Measurements from ENCODE around the gene ITGAD. TPM values are rescaled to one million over a fixed set of nuclear protein-coding genes. Genes with fewer than 3 reads are reported as not detected.

ITGAD gene
- total RNA-seq (2014; rRNA removed; shearing (Covaris generic)) = not detected in 2 replicates
- not detected in 2 replicates for polyA plus RNA-seq (2016; fragmentation: Nextera tagmentation; extraction: Ambion mirVana)
- long read RNA-seq = 0 reads

DNA sequence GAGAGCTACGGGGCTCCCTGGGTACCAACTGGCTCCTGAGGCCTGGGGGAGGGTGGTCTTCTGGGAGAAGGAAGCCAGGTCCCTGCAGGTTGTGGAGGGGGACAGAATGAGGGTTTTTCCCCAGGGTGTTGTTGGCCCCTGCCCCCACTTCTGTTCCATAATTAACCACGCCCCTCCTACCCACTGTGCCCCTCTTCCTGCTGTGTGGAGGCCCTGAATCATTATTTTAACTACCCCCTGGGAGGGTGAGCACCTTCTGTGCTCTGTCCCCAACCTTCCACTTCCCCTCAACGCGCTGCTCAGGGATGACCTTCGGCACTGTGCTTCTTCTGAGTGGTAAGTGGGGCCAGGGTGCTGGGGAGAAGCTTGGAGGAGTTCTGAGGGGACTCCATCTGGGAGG is at the start of gene ITGAD:
ITGAD (plus strand) TSS at position 280 of the 400 bp plus-strand sequence; CDS start at position 306, 26 bp downstream.
- TF ChIP-seq NANOG (IDR thresholded peaks at IDR 0.05; ENCODE audit: borderline replicate concordance) (no peak), EZH2phosphoT487 (IDR thresholded peaks at IDR 0.05; ENCODE audit: unreplicated experiment) (no peak), ZNF114 (CRISPR knock-in tag; IDR thresholded peaks at IDR 0.05) (no peak), POLR2AphosphoS5 (IDR thresholded peaks at IDR 0.05; ENCODE audit: low read depth) (no peak), ZNF331 (CRISPR knock-in tag; IDR thresholded peaks at IDR 0.05; ENCODE audit: low read depth) (no peak), STAT1 (IDR thresholded peaks at IDR 0.05; ENCODE audit: unreplicated experiment) (no peak), CREB1 (CRISPR knock-in tag; IDR thresholded peaks at IDR 0.05; ENCODE audit: low read depth) (no peak), CTCF (conservative IDR thresholded peaks at IDR 0.05; ENCODE audit: low read depth in 2 of 2) (no peak)
- no peaks in the 10 kb centered on the region for H3K36me3 Mint-ChIP-seq (ENCODE audit: low read depth)
- peaks cover 6% of the 10 kb centered on the region for H3K27me3 Mint-ChIP-seq (ENCODE audit: insufficient read depth, low read depth, poor library complexity)
- H3K4me3 Mint-ChIP-seq = no peak within 1 kb of the TSS
- Histone ChIP-seq H3K4me2 (no peak within 1 kb of the TSS), H3K4me1 (ENCODE audit: insufficient read depth) (no peaks in the 10 kb centered on the region), H3K9me2 (ENCODE audit: insufficient read depth) (no peaks in the 10 kb centered on the region), H3K4me3 (no peak within 1 kb of the TSS), H2AFZ (no peak within 1 kb of the TSS), H3K36me3 (ENCODE audit: insufficient read depth) (no peaks in the 10 kb centered on the region), H3K79me2 (replicated peaks; ENCODE audit: insufficient read depth) (no peaks in the 10 kb centered on the region), H3F3A (replicated peaks; ENCODE audit: low read depth) (no peaks in the 10 kb centered on the region), H3K27ac (ENCODE audit: low read depth) (no peak within 1 kb of the TSS), H3K27me3 (ENCODE audit: insufficient read depth) (no peaks in the 10 kb centered on the region), H4K20me1 (replicated peaks; ENCODE audit: insufficient read depth) (no peaks in the 10 kb centered on the region)
- DNase-seq (ENCODE audit: low spot score) (no peak), ATAC-seq (no peak)
- H3K27ac Mint-ChIP-seq = no peak within 1 kb of the TSS
- peaks cover 7% of the 10 kb centered on the region; the same call in 2 of the 3 replicates for H3K4me1 Mint-ChIP-seq
- H3K9me3 Mint-ChIP-seq = no peaks in the 10 kb centered on the region

- no peak for DNase-seq (ENCODE audit: low spot score)
Measured at GRCh38 chr16:31344712-31345111, 48.4 kb upstream of the ITGAD start.

More at GRCh38 chr16:31344712-31345111, 48.4 kb upstream of the ITGAD start:
- no peak overlapping the region for H3K4me3 Mint-ChIP-seq
- Histone ChIP-seq H3K9me2 (ENCODE audit: insufficient read depth) (no peaks in the 10 kb centered on the region), H3K27ac (ENCODE audit: low read depth) (no peak overlapping the region), H3K4me3 (no peak overlapping the region), H3K4me2 (no peak overlapping the region), H3K27me3 (ENCODE audit: insufficient read depth) (no peaks in the 10 kb centered on the region), H3F3A (replicated peaks; ENCODE audit: low read depth) (no peaks in the 10 kb centered on the region), H2AFZ (no peak overlapping the region), H4K20me1 (replicated peaks; ENCODE audit: insufficient read depth) (no peaks in the 10 kb centered on the region), H3K79me2 (replicated peaks; ENCODE audit: insufficient read depth) (no peaks in the 10 kb centered on the region), H3K36me3 (ENCODE audit: insufficient read depth) (no peaks in the 10 kb centered on the region), H3K4me1 (ENCODE audit: insufficient read depth) (no peaks in the 10 kb centered on the region)
- TF ChIP-seq STAT1 (IDR thresholded peaks at IDR 0.05; ENCODE audit: unreplicated experiment) (no peak), CREB1 (CRISPR knock-in tag; IDR thresholded peaks at IDR 0.05; ENCODE audit: low read depth) (no peak), ZNF462 (CRISPR knock-in tag; IDR thresholded peaks at IDR 0.05) (no peak), NANOG (IDR thresholded peaks at IDR 0.05; ENCODE audit: borderline replicate concordance) (no peak), JUNB (IDR thresholded peaks at IDR 0.05; ENCODE audit: unreplicated experiment) (no peak), EZH2 (IDR thresholded peaks at IDR 0.05; ENCODE audit: low read depth, unreplicated experiment) (no peak)
- no peak for ATAC-seq
- no peak overlapping the region for H3K27ac Mint-ChIP-seq
- peaks cover 6% of the 10 kb centered on the region for H3K27me3 Mint-ChIP-seq (ENCODE audit: insufficient read depth, low read depth, poor library complexity)
- no peaks in the 10 kb centered on the region; the same call in 2 of the 3 replicates for H3K4me1 Mint-ChIP-seq
- H3K36me3 Mint-ChIP-seq (ENCODE audit: low read depth) = no peaks in the 10 kb centered on the region
- H3K9me3 Mint-ChIP-seq = peaks cover 4% of the 10 kb centered on the region; the same call in 1 of the 3 replicates

Measured in GM23338 (cell line).